Psoas muscle (tissue), 8 donors: ENCODE measurements around the gene NUF2. TPM values are rescaled to one million over a fixed set of nuclear protein-coding genes. Genes with fewer than 3 reads are reported as not detected.
"Not testable (repeated sequence)": the region's sequence is repeated elsewhere in the genome, so short reads cannot be mapped to it uniquely, and the experiment has no call there.

Experiments
- ATAC-seq, 4 donors: fragments of 200-7000 bp; cut with Tn5 transposase; one replicate each; pipeline ENCODE4 v1.9.1; 2020; ENCODE audit warnings: moderate library complexity in 3 of 4, mild to moderate bottlenecking in 2 of 4
- DNase-seq, 2 donors: peaks; one replicate each; pipeline ENCODE4 v3.0.0-alpha.2; 2020
- H3K27ac ChIP-seq: fragments of 200-600 bp; one replicate; pipeline ENCODE4 v1.8.0; 2022
- H3K27me3 ChIP-seq, 3 donors: fragments of 200-600 bp in 1 of 3; one replicate each; pipeline versions ENCODE4 v1.6.1 to v1.8.0; 2013 to 2022; ENCODE audit warnings: low read length in 2 of 3, mild to moderate bottlenecking in 2 of 3, moderate library complexity in 1 of 3; ENCODE audit not compliant: insufficient read depth in 3 of 3
- H3K36me3 ChIP-seq, 2 donors: fragments of 200-600 bp in 1 of 2; one replicate each; pipeline versions ENCODE4 v1.6.1 to v1.8.0; 2013 to 2022; ENCODE audit warnings: low read depth in 1 of 2, mild to moderate bottlenecking in 1 of 2, moderate library complexity in 1 of 2; ENCODE audit not compliant: insufficient read depth in 1 of 2
- H3K4me1 ChIP-seq: fragments of 200-600 bp; one replicate; pipeline ENCODE4 v1.8.0; 2022
- H3K4me3 ChIP-seq: fragments of 200-600 bp; one replicate; pipeline ENCODE4 v1.8.0; 2022; ENCODE audit warnings: mild to moderate bottlenecking
- H3K9me3 ChIP-seq: fragments of 200-600 bp; one replicate; pipeline ENCODE4 v1.8.0; 2022
- WGBS, 3 donors: extraction: QIAGEN DNeasy Blood & Tissue Kit; methylation state at CpG; one replicate each; pipeline versions ENCODE4 v1.1.6 to v1.1.7; 2013; 5-methylcytosine and 5-hydroxymethylcytosine counted together
- intact Hi-C, 2 donors: fragments of 100-400 bp; cut with DNase I; formaldehyde crosslinking; loops; one replicate each; pipeline versions ENCODE4 v1.11.0 to v1.14.2; 2022
- polyA plus RNA-seq, 3 donors: library from polyadenylated mRNA; stranded (reverse); fragments of 200-250 nt; gene quantifications; one replicate each; pipeline ENCODE4 v1.2.3, GENCODE V29; 2013
- total RNA-seq, 4 donors: library from RNA; stranded (reverse); fragmentation: NEBNext Ultra II Directional in 2 of 4; extraction: Animal tissue kit (Norgen Biotek cat#: 25700) in 2 of 4; gene quantifications; one replicate each; pipeline versions ENCODE4 v1.2.1 to v1.2.4, GENCODE V29; 2021 to 2023
- TF ChIP-seq, protein P1 (sequence below): fragments of 200-600 bp; IDR thresholded peaks from one replicate; pipeline ENCODE4 v1.8.0; 2022; ENCODE audit warnings: antibody characterized with exemption
- donor health status: healthy with polysubstance abuse.
- donor health status: DM: no; HTN: no; CAD: no; lungs with moderate emphysema.
- donor health status: Bipolar disorder and iron deficiency.
- donor health status: healthy.
- donor health status: DM: yes; HTN: yes; CAD: no.
- donor health status: DM: no; HTN: no; CAD: no.
- donor health status: DM: no; HTN: no; CAD: no.
- donor health status: DM: yes; HTN: yes; CAD: no.

Gene NUF2
- total and polyA plus RNA-seq, 7 donors: 0.15 to 0.48 (median 0.27) TPM; not detected in 1

DNA sequence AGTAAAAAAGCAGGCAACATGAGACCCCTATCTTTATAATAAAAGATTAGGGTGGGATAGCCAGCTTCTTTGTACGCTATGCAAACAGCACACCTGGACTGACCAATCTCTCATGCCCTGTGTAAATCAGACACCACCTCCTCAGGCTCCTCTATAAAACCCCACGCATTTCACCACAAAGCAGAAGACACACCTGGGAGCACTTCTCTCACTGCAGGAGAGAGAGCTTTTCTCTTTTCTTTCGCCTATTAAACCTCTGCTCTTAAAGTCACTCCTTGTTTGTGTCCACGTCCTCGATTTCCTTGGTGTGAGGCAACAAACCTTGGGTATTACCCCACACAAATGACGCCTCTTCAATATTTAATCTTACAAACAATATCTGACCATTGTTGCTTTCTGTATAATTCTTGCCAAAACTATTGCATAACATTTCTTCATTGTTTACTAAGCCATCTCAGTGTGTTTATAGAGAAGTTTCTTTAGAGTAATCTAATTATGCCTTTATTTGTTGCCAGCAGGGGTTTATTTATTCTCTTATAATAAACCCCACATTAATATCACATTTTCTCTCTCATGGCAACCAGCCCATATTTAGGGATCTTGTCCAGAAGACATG, 31.6 kb upstream of the NUF2 start:
- TF ChIP-seq, protein P1, sequence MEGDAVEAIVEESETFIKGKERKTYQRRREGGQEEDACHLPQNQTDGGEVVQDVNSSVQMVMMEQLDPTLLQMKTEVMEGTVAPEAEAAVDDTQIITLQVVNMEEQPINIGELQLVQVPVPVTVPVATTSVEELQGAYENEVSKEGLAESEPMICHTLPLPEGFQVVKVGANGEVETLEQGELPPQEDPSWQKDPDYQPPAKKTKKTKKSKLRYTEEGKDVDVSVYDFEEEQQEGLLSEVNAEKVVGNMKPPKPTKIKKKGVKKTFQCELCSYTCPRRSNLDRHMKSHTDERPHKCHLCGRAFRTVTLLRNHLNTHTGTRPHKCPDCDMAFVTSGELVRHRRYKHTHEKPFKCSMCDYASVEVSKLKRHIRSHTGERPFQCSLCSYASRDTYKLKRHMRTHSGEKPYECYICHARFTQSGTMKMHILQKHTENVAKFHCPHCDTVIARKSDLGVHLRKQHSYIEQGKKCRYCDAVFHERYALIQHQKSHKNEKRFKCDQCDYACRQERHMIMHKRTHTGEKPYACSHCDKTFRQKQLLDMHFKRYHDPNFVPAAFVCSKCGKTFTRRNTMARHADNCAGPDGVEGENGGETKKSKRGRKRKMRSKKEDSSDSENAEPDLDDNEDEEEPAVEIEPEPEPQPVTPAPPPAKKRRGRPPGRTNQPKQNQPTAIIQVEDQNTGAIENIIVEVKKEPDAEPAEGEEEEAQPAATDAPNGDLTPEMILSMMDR: no peak
- Histone ChIP-seq H3K4me1 (no peaks in the 10 kb centered on the region), H3K27ac (no peak overlapping the region), H3K36me3 (no peaks in the 10 kb centered on the region), H3K4me3 (no peak overlapping the region), H3K27me3 (no peaks in the 10 kb centered on the region), H3K9me3 (no peaks in the 10 kb centered on the region)
- DNase-seq (no peak), ATAC-seq (no peak)
- 79 to 91% (median 84%) methylated on average over 6 of the region's 6 CpGs for WGBS, 3 donors
- intact Hi-C loops: no loop called here

DNA sequence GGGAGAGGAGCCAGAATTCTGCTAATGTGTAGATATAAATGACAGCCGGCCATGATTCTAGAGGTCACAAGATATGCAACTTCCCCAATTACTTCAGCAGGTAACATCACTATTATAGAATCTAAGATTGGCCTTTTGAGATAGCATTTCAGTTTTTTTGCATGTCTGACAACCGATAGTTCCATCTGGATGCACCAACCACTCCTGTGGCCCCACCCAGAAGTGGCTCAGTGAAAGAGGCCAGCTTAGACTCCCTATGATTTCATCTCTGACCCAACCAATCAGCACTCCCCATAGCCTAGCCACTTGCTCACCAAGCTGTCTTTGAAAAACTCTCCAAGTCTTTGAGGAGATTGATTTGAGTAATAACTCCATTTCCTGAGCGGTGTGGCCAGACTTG, 30.3 kb upstream of the NUF2 start:
- Histone ChIP-seq H3K4me1 (no peaks in the 10 kb centered on the region), H3K36me3 (no peaks in the 10 kb centered on the region), H3K9me3 (no peaks in the 10 kb centered on the region), H3K4me3 (no peak overlapping the region), H3K27me3 (no peaks in the 10 kb centered on the region), H3K27ac (no peak overlapping the region)
- intact Hi-C loops: no loop called here
- DNase-seq (no peak), ATAC-seq (no peak)
- TF ChIP-seq, protein P1: no peak
- 90 to 95% (median 92%) methylated on average over 3 of the region's 3 CpGs for WGBS, 3 donors

GRCh38 chr1:163292153-163292552, 29.6 kb upstream of the NUF2 start:
- not testable (repeated sequence) for H3K9me3 ChIP-seq, ATAC-seq

DNA sequence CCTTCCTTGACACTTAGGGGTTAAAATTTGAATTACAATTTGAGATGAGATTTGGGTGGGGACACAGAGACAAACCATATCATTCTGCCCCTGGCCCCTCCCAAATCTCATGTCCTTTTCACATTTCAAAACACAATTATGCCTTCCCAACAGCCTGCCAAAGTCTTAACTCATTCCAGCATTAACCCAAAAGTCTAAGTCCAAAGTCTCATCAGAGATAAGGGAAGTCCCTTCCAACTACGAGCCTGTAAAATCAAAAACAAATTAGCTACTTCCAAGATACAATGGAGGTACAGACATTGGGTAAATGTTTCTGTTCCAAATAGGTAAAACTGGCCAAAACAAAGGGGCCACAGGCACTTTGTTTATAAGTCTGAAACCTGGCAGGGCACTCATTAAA, 28.3 kb upstream of the NUF2 start:
- H3K27ac ChIP-seq, H3K9me3 ChIP-seq, H3K4me3 ChIP-seq, ATAC-seq, H3K36me3 ChIP-seq, DNase-seq, H3K27me3 ChIP-seq, H3K4me1 ChIP-seq, intact Hi-C loops: not testable (repeated sequence)
- WGBS, 3 donors: 86 to 93% (median 87%) methylated on average over 1 of the region's 1 CpG

More at GRCh38 chr1:163292153-163292552, 29.6 kb upstream of the NUF2 start:
- DNase-seq, H3K4me1 ChIP-seq, H3K27ac ChIP-seq, H3K36me3 ChIP-seq, intact Hi-C loops, H3K27me3 ChIP-seq, H3K4me3 ChIP-seq: not testable (repeated sequence)
- 97 to 100% (median 98%) methylated on average over 2 of the region's 2 CpGs for WGBS, 3 donors

DNA sequence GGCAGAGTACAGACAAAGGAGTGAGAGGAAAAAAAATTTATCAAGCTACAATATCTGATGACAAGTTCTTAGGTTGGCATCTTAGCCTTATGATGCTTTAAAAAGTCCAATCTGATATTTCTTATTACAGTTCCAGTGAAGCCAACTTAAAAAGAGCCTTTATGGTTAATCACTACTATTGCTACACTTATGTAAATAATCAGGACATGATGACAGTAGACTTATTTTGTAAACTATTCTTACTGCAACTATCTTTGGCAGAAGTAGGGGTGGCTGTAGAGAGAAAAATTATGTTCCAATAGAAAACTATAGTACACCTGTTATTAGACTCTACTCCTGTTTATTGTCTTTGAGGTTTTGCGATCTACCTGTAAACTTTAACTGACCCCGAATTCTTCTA, 25.8 kb upstream of the NUF2 start:
- 95 to 100% (median 97%) methylated on average over 2 of the region's 2 CpGs for WGBS, 3 donors
- intact Hi-C loops: no loop called here
- TF ChIP-seq, protein P1: no peak

More for the DNA sequence above, 25.8 kb upstream of the NUF2 start:
- no peaks in the 10 kb centered on the region for H3K4me1 ChIP-seq
- H3K36me3 ChIP-seq: no peaks in the 10 kb centered on the region
- H3K27me3 ChIP-seq: no peaks in the 10 kb centered on the region
- H3K27ac ChIP-seq: no peak overlapping the region
- H3K9me3 ChIP-seq: no peaks in the 10 kb centered on the region
- ATAC-seq (no peak), DNase-seq (no peak)
- no peak overlapping the region for H3K4me3 ChIP-seq
